GM10266 (cell line): ENCODE measurements around the gene GAP43.

Source experiments
- DNase-seq: peaks from one replicate; pipeline ENCODE4 v3.0.0; 2012; ENCODE audit errors: extremely low spot score
- TF ChIP-seq, protein P1 (sequence below): IDR thresholded peaks from 2 replicates; pipeline ENCODE4 v1.5.1; 2012; ENCODE audit warnings: mild to moderate bottlenecking, low read depth; ENCODE audit not compliant: control insufficient read depth, insufficient read depth; ENCODE audit errors: missing control alignments

GAP43 gene, protein sequence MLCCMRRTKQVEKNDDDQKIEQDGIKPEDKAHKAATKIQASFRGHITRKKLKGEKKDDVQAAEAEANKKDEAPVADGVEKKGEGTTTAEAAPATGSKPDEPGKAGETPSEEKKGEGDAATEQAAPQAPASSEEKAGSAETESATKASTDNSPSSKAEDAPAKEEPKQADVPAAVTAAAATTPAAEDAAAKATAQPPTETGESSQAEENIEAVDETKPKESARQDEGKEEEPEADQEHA

DNA sequence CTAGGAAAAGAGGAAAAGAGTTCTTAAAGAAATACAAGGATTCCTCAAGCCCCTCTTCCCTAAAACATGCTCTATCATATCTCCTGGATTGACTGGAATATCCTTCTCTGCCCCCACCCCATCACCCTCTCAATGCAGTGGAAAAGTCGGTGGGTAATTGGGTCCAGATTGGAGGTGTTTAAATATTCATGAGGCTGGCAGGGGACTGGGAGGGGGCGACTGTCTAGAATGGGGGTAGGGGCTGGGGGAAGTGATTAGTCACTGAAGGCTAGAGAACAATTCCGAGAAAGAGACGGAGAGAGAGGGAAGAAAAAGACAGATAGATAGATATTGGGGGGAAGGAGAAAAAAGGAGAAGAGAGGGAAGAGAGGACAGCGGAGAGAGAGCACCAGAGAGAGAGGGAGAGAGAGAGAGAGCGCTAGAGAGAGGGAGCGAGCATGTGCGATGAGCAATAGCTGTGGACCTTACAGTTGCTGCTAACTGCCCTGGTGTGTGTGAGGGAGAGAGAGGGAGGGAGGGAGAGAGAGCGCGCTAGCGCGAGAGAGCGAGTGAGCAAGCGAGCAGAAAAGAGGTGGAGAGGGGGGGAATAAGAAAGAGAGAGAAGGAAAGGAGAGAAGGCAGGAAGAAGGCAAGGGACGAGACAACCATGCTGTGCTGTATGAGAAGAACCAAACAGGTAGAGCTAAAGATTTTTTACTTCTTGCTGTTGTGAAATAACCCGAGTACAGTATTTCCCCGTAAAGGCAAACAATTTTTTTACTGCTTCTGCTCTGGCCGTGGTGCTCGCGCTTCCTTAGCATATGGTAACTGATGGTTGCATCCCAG is at the start of gene GAP43:
GAP43 (plus strand) TSS at position 467 of the 825 bp plus-strand sequence; CDS start at position 647, 180 bp downstream.
- TF ChIP-seq, protein P1, sequence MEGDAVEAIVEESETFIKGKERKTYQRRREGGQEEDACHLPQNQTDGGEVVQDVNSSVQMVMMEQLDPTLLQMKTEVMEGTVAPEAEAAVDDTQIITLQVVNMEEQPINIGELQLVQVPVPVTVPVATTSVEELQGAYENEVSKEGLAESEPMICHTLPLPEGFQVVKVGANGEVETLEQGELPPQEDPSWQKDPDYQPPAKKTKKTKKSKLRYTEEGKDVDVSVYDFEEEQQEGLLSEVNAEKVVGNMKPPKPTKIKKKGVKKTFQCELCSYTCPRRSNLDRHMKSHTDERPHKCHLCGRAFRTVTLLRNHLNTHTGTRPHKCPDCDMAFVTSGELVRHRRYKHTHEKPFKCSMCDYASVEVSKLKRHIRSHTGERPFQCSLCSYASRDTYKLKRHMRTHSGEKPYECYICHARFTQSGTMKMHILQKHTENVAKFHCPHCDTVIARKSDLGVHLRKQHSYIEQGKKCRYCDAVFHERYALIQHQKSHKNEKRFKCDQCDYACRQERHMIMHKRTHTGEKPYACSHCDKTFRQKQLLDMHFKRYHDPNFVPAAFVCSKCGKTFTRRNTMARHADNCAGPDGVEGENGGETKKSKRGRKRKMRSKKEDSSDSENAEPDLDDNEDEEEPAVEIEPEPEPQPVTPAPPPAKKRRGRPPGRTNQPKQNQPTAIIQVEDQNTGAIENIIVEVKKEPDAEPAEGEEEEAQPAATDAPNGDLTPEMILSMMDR, result no peak
- DNase-seq, result no peak

- TF ChIP-seq, protein P1, result no peak
- DNase-seq, result no peak
These were observed 46.9 kb upstream of the GAP43 start for GRCh38 chr3:115576325-115576875.

GRCh38 chr3:115577000-115577399 is 46.3 kb upstream of the GAP43 start:
- TF ChIP-seq, protein P1, result no peak
- DNase-seq, result no peak

- TF ChIP-seq, protein P1, result no peak
These were observed 45.0 kb upstream of the GAP43 start for GRCh38 chr3:115578331-115578730.

GRCh38 chr3:115580566-115580965 is 42.7 kb upstream of the GAP43 start:
- no peak for DNase-seq
- TF ChIP-seq, protein P1, result no peak

More at GRCh38 chr3:115578331-115578730, 45.0 kb upstream of the GAP43 start:
- no peak for DNase-seq

- TF ChIP-seq, protein P1, result no peak
- no peak for DNase-seq
These were observed 41.8 kb upstream of the GAP43 start for GRCh38 chr3:115581362-115582135.
